ENCODE results near the gene IGSF23.

The IGSF23 gene

GRCh38 chr19:44643605-44644401, 30.4 kb downstream of the IGSF23 start, which contains the start of gene PVR:
Gene PVR, plus strand, starts transcription at chr19:44643910. Its CDS starts 187 bp downstream, at chr19:44644097.
- TF ChIP-seq CTCF (IDR thresholded peaks at IDR 0.05; ENCODE audit: low read depth, low read length) = no peak
- peak; percentile 85 for DNase-seq
- H3K4me3 ChIP-seq (ENCODE audit: low read depth, low read length) = peak within 1 kb of the TSS; percentile 87
- H3K4me1 ChIP-seq = no peaks in the 10 kb centered on the region; the same call in 1 of the 2 replicates
- H3K27me3 ChIP-seq = no peaks in the 10 kb centered on the region
- H3K36me3 ChIP-seq = peaks cover 18% of the 10 kb centered on the region
- H3K9me3 ChIP-seq = no peaks in the 10 kb centered on the region

GRCh38 chr19:44644402-44645016, 31.1 kb downstream of the IGSF23 start:
- H3K36me3 ChIP-seq = peaks cover 21% of the 10 kb centered on the region
- H3K4me3 ChIP-seq (ENCODE audit: low read depth, low read length) = peak overlapping the region; percentile 87
- no peak for TF ChIP-seq CTCF (IDR thresholded peaks at IDR 0.05; ENCODE audit: low read depth, low read length)
- H3K27me3 ChIP-seq = no peaks in the 10 kb centered on the region
- no peaks in the 10 kb centered on the region for H3K9me3 ChIP-seq
- no peaks in the 10 kb centered on the region; the same call in 1 of the 2 replicates for H3K4me1 ChIP-seq
- peak; percentile 50 for DNase-seq

GRCh38 chr19:44645407-44646048, 32.2 kb downstream of the IGSF23 start:
- no peaks in the 10 kb centered on the region for H3K9me3 ChIP-seq
- H3K4me1 ChIP-seq = no peaks in the 10 kb centered on the region; the same call in 1 of the 2 replicates
- peaks cover 31% of the 10 kb centered on the region for H3K36me3 ChIP-seq
- H3K4me3 ChIP-seq (ENCODE audit: low read depth, low read length) = no peak overlapping the region
- no peak for DNase-seq
- no peak for TF ChIP-seq CTCF (IDR thresholded peaks at IDR 0.05; ENCODE audit: low read depth, low read length)
- H3K27me3 ChIP-seq = no peaks in the 10 kb centered on the region

- DNase-seq = no peak
- peaks cover 36% of the 10 kb centered on the region for H3K36me3 ChIP-seq
- H3K4me3 ChIP-seq (ENCODE audit: low read depth, low read length) = no peak overlapping the region
- H3K27me3 ChIP-seq = no peaks in the 10 kb centered on the region
- TF ChIP-seq CTCF (IDR thresholded peaks at IDR 0.05; ENCODE audit: low read depth, low read length) = no peak
- no peaks in the 10 kb centered on the region for H3K9me3 ChIP-seq
- no peaks in the 10 kb centered on the region; the same call in 1 of the 2 replicates for H3K4me1 ChIP-seq
Measured at GRCh38 chr19:44646049-44646416, 32.7 kb downstream of the IGSF23 start.

GRCh38 chr19:44647144-44647543, 33.8 kb downstream of the IGSF23 start:
- Histone ChIP-seq H3K9me3 (no peaks in the 10 kb centered on the region), H3K36me3 (peaks cover 46% of the 10 kb centered on the region), H3K4me3 (ENCODE audit: low read depth, low read length) (no peak overlapping the region), H3K4me1 (no peaks in the 10 kb centered on the region; the same call in 1 of the 2 replicates), H3K27me3 (no peaks in the 10 kb centered on the region)
- no peak for DNase-seq
- TF ChIP-seq CTCF (IDR thresholded peaks at IDR 0.05; ENCODE audit: low read depth, low read length) = no peak
